Gastroesophageal sphincter (tissue), 3 donors: ENCODE results near the gene PCDH15.

Experiments
- EP300 ChIP-seq: sonication (generic); formaldehyde crosslinking; IDR thresholded peaks from one replicate; pipeline ENCODE4 v1.6.1; 2017; ENCODE audit warnings: antibody characterized with exemption, mild to moderate bottlenecking
- POLR2A ChIP-seq, 2 donors: fragments of 450-650 bp; IDR thresholded peaks; one replicate each; pipeline ENCODE4 v1.6.1; 2017; ENCODE audit warnings: antibody characterized with exemption in 2 of 2, mild to moderate bottlenecking in 2 of 2, moderate library complexity in 1 of 2
- TF ChIP-seq, protein P1 (sequence below), 4 experiments: fragments of 200-600 bp in 2 of 4; fragments of 450-650 bp in 2 of 4; sonication (generic) in 1 of 4; IDR thresholded peaks; one replicate each; pipeline ENCODE4 v1.5.1; 2017 to 2019; ENCODE audit warnings: antibody characterized with exemption in 4 of 4, mild to moderate bottlenecking in 2 of 4, moderate library complexity in 2 of 4

DNA sequence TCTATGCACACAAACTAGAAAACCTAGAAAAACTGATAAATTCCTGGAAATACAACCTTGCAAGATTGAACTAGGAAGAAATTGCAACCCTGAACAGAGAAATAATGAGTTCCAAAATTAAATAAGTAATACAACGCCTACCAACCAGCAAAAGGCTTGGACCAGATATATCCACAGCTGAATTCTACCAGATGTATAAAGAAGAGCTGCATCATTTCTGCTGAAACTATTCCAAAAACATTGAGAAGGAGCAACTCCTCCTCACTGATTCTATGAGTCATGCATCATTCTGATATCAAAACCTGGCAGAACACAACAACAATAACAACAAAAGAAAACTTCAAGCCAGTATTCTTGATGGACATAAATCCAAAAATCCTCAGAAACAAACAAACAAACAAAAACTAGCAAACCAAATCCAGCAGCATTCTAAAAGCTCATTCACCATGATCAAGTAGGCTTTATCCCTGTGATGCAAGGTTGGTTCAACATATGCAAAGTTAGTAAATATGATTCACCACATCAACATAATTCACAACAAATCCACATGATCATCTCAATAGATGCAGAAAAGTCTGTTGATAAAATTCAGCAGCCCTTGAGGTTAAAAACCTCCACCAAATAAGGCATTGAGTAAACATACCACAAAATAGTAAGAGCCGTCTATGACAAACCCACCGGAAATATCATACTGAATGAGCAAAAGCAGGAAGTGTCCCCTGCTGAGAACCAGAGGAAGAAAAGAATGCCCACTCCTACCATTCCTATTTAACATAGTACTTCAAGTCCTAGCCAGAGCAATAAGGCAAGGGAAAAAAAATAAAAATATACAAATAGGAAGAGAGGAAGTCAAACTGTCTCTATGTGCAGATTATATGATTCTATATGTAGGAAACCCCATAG lies 98.2 kb downstream of the PCDH15 start:
- TF ChIP-seq, protein P1, sequence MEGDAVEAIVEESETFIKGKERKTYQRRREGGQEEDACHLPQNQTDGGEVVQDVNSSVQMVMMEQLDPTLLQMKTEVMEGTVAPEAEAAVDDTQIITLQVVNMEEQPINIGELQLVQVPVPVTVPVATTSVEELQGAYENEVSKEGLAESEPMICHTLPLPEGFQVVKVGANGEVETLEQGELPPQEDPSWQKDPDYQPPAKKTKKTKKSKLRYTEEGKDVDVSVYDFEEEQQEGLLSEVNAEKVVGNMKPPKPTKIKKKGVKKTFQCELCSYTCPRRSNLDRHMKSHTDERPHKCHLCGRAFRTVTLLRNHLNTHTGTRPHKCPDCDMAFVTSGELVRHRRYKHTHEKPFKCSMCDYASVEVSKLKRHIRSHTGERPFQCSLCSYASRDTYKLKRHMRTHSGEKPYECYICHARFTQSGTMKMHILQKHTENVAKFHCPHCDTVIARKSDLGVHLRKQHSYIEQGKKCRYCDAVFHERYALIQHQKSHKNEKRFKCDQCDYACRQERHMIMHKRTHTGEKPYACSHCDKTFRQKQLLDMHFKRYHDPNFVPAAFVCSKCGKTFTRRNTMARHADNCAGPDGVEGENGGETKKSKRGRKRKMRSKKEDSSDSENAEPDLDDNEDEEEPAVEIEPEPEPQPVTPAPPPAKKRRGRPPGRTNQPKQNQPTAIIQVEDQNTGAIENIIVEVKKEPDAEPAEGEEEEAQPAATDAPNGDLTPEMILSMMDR (IDR thresholded peaks at IDR 0.05), result no peak
- TF ChIP-seq POLR2A (IDR thresholded peaks at IDR 0.05), result no peak
- no peak for TF ChIP-seq EP300
